ENCODE measurements around the gene TCF4.

GRCh38 chr18:55337138-55337537 is 250.9 kb downstream of the TCF4 start:
- TF ChIP-seq, protein P1, sequence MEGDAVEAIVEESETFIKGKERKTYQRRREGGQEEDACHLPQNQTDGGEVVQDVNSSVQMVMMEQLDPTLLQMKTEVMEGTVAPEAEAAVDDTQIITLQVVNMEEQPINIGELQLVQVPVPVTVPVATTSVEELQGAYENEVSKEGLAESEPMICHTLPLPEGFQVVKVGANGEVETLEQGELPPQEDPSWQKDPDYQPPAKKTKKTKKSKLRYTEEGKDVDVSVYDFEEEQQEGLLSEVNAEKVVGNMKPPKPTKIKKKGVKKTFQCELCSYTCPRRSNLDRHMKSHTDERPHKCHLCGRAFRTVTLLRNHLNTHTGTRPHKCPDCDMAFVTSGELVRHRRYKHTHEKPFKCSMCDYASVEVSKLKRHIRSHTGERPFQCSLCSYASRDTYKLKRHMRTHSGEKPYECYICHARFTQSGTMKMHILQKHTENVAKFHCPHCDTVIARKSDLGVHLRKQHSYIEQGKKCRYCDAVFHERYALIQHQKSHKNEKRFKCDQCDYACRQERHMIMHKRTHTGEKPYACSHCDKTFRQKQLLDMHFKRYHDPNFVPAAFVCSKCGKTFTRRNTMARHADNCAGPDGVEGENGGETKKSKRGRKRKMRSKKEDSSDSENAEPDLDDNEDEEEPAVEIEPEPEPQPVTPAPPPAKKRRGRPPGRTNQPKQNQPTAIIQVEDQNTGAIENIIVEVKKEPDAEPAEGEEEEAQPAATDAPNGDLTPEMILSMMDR (IDR thresholded peaks at IDR 0.05), result no peak
- TF ChIP-seq POLR2A (IDR thresholded peaks at IDR 0.05), result no peak

All from stomach (tissue), 4 donors.